Daoy (cell line): ENCODE measurements around the gene TMEM255B. TPM values are rescaled to one million over a fixed set of nuclear protein-coding genes. Genes with fewer than 3 reads are reported as not detected.

Source experiments
- DNase-seq: peaks from one replicate; pipeline ENCODE4 v3.0.0-alpha.2; 2015; ENCODE audit warnings: low read depth
- total RNA-seq: library from RNA; depleted of rRNA; stranded (reverse); fragments of >200 nt; shearing (Covaris generic); gene quantifications from 2 replicates; pipeline ENCODE4 v1.2.3, GENCODE V29; 2014

TMEM255B gene
- total RNA-seq, 1 experiment from 2014 or later: 3.8 TPM

DNA sequence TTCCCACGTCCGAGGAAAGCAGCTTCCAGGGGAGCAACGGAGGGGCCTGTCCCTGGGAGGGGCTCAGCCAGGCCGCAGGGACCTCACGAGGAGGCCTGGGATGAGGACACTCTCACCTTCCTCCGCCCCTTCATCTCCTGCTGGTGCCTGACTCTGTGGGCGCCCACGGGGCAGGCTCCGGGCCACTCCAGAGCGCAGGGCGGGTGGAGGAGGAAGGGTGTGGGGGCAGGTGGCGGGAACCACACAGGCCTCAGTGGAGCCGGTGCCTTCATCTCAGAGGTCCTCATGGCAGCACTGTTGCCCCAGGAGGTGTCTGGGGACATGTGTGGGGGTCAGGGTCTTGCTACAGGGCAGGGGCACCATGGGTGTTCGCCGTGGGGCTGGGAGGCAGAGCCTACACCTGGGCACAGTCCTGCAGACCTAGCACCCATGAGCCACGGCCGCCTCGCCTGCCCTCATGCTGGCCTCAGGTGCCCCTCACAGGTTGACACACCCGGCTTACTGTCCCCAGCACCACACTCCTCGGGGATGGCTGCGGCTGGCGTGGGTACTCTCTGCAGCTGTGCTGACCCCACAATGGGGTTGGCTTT, 10.1 kb upstream of the TMEM255B start:
- no peak for DNase-seq

DNA sequence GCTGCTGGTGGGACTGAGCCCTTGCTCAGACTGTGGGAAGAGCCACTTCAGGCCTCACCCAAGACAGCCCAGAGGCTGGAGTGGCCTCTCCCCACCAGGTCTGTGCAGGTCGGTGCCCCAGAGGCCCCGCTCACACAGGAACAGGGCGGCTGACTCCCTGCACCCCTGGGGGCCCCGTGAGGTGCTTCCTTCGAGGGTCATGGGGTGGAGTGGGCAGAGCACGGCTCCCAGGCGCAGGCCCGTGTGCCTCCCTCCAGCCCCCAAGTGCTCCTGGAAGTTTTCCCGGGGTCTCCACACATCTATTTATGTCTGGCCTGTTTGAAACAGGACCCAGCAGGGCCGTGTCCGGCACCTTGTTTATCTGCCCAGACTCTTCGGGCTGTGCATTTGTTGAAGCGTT, 9.5 kb upstream of the TMEM255B start:
- no peak for DNase-seq

DNA sequence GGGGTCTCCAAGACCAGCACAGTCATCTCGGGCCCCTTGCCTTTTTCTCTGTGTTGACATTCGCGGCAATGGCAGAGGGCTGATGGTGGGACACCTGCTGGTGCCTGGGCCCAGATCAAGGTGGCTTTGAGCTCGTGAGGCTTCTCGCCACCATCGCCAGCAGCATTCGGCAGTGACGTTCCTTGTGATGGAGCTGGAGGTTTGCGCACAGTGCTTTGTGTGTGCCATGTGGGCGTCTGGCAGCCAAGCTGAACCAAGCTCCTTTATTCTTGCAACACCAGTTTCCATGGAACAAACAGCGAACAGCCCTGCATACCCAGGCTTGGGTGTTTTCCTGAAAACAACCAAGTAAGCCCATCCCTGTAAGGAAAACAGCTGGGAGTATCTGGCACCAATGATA, 9.1 kb upstream of the TMEM255B start:
- no peak for DNase-seq

DNA sequence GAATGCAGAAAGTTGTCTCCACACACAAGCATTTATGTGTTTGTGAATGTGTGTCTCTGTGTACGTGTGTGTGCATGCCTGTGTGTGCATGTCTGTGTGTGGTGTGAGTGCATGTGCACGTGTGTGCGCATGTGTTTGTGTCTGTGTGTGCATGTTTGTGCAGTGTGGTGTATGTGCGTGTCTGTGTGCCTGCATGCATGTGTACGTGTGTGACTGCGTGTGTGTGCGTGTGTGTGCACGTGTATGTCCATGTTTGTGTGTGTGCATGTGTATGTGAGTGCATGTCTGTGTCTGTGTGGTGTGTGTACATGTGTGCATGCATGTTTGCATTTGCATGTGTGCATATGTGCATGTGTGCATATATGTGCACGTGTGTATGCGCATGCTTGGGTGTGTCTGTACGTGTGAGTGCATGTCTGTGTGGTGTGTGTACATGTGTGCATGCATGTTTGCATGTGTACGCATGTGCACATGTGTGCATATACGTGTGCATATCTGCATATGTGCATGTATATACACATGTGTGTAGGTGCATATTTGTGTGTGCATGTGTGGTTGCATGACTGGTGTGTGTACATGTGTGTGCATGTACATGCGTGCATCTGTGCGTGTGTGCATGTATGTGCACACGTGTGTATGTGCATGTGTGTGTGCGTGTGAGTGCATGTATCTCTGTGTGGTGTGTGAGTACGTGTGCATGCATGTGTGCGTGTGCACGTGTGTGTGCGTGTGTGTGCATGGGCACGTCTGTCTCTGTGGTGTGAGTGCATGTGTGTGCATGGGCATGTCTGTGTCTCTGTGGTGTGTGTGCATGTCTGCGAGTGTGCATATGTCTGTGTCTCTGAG, 8.2 kb upstream of the TMEM255B start:
- DNase-seq: no peak

DNA sequence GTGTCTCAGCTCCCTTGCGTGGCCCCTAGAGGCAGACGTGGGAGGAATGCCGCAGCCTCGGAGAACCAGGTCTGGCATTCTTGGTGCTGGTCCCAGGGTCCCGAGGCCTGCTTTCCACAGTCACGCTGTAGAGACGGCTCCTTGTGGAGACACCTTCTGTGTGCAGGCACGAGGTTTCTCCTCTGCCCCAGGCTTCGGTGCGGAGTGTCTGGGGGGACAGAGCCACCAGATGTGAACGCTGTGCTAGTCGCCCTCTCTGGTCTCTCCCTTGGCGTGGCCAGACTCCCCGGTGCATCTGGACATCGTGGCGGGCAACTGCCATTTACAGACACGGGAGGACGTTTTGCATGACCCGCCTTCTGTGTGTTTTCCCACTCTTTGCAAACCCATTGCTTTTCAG, 7.5 kb upstream of the TMEM255B start:
- DNase-seq: no peak

DNA sequence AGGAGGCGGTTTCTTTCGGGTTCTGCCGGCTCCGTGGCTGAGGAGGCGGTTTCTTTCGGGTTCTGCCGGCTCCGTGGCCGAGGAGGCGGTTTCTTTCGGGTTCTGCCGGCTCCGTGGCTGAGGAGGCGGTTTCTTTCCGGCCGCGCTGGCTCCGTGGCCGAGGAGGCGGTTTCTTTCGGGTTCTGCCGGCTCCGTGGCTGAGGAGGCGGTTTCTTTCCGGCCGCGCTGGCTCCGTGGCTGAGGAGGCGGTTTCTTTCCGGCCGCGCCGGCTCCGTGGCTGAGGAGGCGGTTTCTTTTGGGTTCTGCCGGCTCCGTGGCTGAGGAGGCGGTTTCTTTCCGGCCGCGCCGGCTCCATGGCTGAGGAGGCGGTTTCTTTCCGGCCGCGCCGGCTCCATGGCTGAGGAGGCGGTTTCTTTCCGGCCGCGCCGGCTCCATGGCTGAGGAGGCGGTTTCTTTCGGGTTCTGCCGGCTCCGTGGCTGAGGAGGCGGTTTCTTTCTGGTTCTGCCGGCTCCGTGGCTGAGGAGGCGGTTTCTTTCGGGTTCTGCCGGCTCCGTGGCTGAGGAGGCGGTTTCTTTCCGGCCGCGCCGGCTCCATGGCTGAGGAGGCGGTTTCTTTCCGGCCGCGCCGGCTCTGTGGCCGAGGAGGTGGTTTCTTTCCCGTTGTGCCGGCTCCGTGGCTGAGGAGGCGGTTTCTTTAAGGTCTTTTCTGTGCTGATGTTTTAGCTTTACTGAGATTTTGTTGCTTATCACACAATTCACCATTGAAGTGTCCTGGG, 6.6 kb upstream of the TMEM255B start:
- DNase-seq: peak; percentile 34

DNA sequence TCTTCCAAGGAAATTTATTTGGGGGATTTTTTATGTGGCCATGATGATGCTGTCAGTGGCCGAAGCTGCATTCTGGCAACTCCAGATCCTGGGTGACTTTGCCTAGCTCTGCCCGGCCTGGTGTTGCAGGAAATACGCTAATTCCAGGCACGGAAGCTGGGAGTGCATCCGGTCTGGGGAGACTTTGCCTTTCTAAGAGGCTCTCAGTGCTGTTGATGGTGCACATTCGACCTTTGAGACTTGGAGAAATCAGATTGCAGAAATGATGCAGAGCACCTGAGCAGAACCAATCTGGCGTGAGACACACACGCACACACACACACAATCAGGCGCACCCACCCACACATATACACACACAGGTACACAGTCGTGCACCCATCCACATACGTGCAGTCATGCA, 5.9 kb upstream of the TMEM255B start:
- DNase-seq: peak; percentile 20

DNA sequence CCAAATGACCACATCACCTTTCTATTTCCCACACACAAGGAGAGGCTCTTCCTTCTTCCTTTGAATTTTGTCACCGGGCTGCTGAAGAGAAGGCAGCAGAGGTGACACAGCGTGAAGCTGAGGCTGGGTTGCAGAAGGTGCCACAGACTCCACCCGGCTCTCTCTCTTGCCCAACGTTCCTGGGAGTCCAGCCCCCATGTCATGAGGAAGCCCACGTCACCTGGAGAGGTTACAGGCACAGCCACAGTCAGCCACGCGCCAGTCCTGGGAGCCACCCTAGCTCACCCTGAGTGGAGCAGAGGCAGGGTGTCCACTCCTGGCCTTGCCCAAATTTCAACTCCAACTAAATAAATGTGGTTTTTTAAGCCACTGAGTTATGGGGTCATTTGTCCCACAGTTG, 4.8 kb upstream of the TMEM255B start:
- no peak for DNase-seq

DNA sequence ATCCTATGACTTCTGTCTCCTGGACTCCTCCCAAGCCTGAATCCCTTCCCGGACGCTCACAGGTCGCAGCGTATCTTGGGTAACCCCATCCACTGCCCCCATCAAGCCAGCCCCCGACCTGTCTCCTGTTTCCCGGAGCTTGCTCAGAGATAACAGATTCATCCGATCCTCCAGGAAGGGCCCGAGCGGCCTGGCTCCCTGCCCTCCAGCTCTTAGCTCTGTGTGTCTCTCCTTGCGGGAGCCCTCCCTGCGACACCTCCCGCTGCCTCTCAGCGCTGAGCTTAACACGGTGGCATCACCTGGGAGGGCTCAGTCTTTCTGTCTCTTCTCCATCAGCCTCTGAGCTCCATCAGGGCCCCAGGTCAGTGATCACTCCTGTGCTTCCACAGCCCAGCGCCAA, 4.3 kb upstream of the TMEM255B start:
- DNase-seq: no peak

DNA sequence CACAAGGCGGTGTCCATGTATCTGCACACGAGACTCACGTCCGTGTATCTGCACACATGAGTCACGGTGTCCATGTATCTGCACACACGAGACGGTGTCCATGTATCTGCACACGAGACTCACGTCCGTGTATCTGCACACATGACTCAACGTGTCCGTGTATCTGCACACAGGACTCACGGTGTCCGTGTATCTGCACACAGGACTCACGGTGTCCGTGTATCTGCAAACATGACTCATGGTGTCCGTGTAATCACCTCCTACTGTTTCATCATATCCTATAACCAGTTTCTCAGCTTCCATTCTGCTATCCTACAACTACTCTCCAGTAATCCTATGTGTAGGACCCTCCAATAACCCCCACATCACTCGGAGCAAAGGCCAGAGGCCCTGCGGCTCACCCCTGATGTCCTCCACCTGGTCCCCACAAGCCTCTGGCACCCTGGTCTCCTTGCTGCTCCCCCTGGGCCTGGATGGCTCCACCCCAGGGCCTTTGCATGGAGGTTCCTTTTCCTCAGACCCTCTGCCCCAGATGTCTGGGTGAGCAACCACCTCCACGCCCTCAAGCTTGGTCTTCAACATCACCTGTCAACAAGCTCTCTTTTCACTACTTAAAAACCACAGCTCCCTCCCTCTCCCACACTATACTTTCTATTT, 2.5 kb upstream of the TMEM255B start:
- DNase-seq: no peak

DNA sequence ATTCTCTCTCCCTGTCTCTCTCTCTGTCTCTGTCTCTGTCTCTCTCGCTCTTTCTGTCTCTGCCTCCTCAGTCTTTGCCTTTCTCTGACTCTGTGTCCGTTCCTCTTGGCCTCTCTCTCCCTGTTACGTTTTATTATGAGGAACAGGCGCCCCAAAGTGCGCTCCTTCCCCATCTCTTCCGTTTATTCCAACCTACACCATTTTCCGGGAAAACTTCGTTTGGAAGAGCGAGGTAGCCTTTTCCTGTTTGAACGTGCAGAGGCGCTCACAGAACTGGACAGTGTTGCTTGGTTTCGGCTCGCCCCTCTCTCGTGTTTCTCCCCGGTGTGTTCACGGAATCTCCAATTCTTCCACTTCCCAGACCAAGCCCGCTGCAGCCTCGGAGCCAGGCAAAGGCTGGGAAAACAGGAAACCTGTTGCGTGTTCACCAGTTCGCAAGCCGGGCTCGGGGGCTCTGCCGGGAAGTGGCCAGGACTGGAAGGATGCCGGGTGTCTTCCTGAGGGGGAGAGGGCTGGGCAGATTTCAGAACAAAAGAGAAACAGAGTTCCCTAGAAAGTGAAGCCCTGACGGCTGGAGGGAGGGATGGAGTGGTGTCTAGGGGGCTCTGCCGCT, 605 bp downstream of the TMEM255B start:
- DNase-seq: peak; percentile 35

DNA sequence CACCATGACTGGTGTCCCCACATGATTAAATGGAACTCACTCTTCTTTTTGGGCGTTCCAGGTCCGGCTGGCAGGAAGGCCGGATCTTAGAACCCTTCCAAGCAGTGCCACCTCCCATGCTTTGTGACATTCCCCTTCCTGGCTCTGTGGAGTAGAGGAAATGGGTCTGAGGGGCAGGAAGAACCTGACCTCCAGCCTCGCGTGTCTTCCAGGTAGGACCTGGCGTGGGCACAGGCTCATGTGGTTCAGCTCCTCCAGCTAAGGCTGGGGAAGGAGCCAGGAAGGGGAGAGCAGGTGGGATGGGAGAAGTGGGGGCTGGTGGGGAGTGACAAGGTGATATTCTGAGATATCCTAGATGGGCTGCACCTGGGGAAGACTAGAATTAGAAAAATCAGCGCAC, 2.1 kb downstream of the TMEM255B start:
- DNase-seq: no peak

DNA sequence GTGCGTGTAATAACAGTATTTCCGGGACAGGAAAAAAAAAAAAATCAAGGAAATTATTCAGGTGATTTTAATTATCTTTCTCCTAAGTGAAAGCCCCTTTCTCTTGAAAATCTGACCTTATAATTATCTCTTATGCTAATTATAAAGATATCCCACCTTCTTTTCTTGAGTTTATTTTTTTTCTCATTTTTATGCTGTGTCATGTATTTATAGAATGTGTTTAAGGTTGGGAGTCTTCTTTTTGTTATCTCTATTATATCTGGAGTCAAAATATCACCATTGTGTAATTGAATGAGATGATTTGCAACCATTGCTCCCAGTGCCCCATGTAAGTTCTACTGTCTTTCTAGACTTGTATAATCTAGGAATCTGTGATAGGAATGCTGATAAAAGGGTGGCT, 3.0 kb downstream of the TMEM255B start:
- no peak for DNase-seq

DNA sequence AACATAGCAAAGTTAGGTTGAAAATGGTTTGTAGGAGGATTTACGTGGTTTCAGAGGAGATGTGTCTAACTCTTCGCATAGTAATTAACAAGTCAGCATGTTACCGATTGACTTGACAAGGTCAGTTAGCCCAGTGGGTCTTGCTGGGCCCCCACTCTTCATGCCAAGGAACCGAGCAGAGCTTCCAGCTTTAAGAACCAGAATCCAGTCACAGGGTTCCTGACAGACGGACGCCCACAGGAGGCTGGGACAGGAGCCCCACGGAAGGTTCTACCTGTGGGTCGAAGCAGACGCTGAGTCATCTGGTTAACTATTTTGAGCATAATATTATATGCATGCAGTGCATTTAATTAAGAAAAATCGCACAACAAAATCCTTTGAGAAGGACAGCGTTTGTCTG, 3.5 kb downstream of the TMEM255B start:
- DNase-seq: no peak

DNA sequence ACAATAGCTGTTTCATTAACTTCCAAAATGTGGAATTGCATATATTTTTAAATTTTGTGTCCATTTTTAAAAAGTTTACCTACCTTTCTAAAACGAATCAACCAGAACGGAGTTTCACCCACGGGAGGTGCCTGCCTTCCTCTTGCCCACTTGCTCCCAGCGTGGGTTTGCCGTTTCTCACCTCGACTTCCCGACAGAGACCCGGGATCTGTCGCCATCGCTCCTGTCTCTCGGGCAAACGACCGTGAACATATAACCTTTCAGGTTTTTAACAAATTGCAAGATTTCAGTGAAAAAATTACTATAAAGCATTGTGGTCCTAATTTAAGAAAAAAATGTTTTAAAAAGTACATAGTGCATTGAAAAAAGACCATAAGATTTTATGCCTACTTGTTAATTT, 4.2 kb downstream of the TMEM255B start:
- no peak for DNase-seq

DNA sequence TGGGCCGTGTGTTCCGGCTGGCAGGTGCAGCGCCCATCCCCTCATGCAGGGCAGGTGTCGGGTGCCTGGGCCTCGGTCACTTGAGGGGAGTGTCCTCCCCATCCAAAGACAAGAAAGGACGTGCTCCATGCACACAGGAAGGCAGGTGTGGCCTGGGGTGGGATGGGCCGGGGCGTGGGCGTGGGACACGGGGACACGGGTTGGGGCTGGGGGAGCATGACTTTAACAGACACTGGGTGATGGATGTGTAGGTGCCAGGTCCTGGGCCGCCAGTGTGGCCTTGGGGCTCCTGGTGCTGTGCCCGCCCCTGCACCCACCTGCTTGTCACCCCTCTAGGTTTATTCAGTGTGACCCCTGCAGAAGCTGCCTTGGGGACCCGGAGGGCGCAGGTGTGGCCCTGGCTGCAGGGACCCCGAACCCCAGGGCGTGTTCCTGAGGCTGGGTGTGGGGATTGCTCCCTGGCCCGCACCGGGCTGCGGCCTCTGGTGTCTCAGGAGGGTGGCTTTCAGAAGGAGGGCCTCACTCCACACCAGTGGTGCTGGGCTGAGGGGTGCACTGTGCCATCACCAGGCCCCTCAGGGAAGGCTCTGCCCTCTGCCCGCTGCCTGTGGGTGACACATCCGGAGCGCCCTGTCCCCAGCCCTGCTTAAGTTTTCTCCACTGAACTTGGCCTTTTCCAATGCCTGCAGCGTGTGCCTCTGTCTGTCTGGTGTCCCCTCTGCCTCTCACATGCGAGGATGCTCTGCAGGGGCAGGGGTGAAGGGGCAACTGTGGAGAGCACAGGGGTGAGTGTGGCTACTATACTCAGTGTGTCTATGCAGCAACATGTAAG, 5.2 kb downstream of the TMEM255B start:
- no peak for DNase-seq

DNA sequence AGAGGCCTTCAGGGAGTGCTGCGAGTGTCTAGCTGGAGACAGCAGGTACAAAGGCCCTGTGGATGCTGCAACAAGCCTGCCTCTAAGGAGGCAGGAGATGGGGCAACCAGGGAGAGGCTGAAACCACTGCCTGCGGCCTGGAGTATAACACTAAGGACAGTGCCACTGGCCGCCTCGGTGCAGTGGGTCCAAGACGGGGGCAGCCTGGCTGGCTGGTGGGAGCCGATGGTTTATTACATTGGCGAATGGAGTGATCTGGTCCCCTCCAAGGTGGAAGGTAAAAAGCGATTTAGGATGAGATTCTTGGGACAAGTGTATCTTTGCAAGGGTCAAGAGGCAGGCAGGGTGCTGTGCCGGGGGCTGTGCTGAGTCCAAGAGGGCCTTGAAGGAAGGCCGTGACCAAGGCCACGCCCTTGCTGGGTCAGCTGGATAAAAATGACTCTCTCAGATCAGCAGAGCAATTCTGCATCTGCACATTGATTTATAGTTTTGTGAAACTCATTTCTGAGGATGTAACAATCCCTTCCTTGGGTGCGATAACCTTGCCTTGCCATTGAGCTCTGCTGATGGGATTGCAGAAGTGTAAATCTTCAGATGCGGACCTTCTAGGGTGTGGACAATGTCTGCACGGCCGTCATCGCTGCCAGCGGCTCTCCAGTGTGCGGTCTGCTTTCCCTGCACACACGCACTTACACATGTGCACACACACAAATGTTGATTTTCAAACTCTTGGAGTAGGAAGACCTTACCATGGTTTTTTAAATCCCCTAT, 6.0 kb downstream of the TMEM255B start:
- DNase-seq: no peak

DNA sequence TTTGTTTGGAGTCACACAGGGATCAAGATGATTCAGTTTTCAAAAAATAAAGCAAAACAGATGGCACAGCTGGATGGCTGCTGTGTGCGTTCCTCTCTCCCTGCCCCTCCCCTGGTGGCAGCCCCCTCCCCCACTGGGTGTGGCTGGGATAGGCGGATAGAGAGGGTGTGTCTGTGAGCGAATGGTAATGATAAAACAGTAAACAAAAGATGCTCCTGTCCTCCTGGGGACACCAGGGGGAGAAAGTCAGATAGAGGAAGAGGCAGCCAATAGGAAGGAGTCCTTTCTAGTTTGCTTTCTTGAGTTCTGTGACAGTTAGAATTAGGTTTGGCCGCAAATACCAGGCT, 6.5 kb downstream of the TMEM255B start:
- DNase-seq: no peak

DNA sequence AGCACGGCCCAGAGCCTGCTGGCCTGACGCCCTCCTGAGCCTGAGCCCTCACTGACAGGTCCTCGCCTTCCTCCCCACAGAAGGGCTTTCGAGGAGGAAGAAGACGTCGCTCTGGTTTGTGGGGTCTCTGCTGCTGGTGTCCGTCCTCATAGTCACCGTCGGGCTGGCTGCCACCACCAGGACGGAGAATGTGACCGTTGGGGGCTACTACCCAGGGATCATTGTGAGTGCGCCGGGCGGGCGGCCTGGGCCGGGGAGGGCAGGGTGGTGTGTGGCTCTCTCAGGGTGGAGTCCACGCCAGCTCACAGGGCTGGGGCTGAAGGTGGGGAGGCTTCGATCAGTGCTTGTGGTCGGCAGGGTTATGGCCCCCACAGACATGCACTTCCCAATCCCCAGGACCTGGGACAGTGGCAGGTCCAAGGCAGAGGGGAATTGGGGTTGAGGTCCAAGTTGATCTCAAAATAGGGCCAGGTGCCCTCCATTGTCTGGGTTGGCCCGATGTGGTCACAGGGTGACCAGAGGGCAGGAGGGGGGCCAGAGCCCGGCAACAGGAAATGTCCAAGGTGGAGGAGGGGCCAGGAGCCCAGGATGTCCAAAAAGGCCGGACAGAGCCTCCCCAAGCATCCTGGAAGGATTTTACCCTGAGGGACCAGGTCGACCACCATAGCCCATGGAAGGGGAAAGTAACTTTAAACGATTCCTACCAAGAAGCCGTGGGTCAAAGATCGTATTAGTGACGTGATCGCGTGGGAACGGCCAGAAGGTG, 7.2 kb downstream of the TMEM255B start:
- DNase-seq: no peak

DNA sequence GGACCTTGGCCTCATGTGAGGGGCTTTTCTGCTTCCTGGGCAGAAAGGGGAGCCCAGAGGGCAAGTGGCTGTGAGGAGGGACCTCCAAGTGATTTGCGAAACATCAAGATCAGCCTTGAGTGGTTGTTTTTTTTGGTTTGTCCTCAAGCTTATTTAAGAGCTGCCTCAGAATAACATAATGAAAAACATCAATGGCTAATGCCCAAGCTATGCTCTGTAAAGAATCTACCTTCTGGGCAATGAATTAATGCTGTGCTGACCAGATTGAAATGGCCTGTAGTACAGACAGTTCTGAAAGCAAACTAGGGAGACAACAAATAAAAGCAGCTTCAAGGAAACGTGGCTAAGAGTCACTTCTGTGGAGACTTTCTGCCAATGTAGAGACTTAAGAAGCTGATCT, 8.3 kb downstream of the TMEM255B start:
- DNase-seq: no peak
